CD4-positive, alpha-beta T cell treated with Interferon gamma for 1 hour (primary cell): ENCODE results near the gene MTFR1L.

ENCODE experiments used
- DNase-seq: peaks from one replicate; pipeline ENCODE4 v3.0.0-alpha.2; 2020

Gene MTFR1L

DNA sequence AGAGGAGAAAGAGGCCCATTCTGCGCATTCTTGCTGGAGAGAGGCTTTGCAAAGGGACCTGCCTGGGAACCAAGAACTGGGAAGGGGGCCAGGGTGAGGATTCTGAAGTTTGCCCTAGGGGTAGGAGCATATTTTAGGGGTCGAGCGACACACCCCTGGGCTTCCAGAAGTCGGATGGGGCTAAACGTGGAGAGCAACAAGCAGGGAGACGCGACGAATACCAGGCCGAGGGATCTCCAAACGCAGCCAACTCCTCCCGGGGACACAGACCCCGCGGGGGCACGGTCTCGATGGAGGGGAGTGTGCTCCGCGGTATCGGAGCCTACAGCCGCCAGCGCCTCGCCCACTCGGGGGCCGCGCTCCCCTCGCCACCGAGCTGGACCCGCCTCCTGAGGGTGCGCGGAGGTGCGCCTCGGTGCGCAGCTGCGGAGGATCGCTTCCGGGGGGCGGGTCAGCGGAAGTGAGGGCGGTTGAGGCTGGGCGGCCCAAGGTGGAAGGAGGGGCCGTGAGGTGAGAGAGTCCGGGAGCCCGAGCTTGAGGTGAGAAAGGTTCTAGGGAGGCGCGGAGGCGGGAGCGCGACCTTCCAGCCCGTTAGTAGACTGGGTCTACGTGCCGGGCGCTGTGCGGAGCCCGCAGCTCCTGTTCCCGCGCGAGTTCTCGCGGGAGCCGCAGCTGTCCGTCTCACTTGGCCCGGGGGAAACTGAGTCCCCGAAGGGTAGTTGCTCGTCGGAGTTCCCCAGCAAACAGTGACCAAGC, at the start of gene MTFR1L:
TSS of gene MTFR1L (plus strand) at position 464 of the 756 bp plus-strand sequence. CDS start 3,151 bp downstream, outside the sequence.
- peak; percentile 89 for DNase-seq

DNA sequence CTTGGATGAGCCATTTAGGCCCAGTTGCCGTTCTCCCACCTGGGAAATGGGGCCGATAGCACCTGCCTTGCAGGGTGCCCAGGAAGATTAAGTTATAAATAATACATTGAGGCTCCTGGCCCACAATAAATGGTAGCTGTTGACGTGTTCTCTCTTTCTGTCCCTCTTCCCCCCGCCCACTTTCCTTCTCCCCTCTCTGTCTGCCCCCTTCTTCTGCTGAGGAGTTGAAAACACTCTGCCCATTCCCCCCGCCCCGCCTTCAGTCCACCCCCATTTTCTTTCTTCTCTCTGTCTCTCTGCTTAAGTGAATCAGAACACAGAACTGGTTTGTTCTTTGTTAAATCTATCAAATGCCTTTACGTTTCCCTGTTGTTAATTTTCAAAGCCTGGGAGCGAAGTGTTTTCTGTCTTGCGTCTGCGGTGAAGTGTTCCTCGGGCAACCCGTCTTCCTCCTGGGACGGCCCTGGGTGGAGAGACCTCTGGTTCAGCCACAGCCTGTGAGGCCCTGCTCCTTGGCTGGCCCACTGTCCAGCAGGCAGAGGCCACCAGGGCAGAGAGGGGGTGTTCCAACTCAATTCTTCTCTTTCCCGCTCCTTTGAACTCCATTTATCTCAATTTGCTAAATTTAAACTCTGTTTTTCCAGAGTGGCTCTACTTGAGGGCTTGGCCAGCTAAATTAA, 49.1 kb upstream of the MTFR1L start:
- no peak for DNase-seq

DNA sequence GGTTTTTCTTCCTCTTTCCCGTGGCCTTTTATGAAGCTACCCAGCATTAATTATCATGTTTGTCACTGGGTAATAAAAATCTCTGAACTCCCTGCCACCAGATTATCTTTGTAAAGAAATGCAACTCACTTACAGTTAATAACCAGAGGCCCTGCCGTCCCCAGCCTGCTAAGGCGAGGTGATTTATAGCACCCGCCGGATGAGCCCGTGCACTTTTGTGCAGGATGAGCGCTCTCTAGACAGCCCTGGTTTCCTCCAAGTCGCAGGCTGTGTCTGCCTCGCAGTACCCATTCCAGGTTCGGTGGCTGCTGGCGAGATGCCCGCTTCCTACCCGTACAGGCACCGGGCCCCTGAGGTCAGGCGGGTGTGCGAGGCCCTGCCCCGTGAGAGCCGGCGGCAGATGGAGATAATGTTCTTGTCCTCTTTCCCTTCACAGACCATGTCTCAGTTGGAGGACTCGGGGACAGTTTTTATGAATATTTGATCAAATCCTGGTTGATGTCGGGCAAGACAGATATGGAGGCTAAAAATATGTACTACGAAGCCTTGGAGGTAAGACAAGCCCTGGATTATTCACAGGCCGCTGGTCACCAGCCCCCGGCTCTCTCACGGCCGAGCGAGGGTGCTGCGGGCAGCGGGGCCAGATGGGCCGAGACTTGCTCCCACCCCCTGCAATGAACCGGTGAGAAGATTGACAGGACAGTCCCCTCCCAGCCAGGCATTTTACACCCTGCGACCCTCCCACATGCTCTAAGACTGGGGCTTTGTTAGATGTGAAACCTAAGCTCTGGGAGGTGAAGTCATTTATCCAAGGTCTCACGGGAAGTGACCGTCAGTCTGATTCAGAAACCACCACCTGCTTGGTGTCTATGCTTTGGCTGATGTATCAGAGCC, 48.3 kb upstream of the MTFR1L start:
- DNase-seq, result peak; percentile 10

DNA sequence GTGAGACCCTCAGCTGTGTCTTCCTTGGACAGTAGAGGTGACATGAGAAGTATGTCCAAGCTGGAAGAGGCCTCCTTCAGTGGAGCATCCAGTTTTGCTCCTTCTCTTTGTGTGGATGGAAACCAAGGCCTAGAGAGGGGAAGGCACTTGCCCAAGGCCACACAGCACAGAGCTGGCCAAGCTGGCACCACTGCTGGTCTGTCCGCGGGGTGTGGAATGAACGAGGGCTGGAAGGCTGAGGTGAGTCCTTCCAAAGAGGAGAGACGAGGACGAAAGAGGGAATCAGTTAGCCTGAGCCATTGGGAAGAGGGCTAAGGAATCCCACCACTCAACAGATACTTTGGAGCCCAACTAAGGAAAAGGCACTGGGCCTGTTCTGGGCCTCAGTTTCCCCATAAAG, 47.6 kb upstream of the MTFR1L start:
- DNase-seq, result no peak

DNA sequence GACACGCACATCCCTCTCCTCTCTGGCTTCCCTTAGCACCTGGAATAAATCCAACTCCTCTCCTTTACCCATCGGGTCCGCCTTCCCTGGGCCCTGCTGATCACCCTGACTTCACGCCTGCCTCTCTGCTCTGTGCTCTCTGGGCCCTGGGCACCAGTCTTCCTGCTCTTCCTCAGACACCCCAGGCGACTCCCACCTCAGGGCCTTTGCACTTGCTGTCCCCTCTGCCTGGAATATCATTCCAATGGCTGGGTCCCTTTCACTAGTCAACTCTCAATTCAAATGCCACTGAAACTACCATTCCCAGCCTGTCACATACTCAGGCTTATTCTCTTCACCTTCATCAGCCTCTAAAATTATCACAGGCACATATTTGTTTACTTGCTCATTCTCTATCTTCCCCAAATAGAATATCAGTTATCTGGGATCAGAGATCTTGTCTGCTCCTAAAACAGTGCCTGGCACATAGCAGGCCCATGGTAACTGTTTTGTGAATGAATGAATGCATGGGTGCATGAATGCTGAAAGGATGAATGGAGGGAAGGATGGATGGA, 47.0 kb upstream of the MTFR1L start:
- DNase-seq, result no peak

DNA sequence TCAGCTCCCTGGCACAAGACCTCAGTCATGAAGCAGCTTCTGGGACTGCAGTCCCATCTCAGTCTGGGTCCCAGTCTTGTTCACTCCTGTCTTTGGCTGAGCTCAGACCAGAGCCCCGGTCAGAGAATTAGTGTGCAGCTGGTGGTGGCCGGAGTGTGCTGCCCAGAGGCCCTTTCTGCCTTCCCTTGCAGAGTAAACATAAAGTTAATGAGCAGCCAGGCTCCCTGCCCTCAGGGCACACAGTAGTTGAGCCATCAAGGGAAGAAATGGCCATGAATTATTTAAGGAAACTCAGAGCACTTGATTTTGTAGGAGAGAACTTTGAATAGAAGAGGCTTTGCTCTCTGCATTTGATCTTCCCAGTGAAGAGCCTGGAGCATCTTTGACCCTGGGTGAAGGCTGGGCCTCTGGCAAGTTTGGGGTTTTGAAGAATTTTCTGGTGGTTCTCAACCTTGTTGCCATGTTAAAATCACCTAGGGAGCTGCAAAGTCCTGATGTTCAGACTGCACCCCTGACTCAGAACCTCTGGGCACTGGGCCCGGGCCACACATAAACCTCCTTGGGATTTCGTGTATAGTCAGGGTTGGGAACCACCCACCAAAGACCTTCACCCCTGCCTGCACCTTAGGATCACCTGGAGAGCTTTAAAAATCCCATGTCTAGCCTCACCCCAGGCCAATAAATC, 46.2 kb upstream of the MTFR1L start:
- DNase-seq, result no peak

DNA sequence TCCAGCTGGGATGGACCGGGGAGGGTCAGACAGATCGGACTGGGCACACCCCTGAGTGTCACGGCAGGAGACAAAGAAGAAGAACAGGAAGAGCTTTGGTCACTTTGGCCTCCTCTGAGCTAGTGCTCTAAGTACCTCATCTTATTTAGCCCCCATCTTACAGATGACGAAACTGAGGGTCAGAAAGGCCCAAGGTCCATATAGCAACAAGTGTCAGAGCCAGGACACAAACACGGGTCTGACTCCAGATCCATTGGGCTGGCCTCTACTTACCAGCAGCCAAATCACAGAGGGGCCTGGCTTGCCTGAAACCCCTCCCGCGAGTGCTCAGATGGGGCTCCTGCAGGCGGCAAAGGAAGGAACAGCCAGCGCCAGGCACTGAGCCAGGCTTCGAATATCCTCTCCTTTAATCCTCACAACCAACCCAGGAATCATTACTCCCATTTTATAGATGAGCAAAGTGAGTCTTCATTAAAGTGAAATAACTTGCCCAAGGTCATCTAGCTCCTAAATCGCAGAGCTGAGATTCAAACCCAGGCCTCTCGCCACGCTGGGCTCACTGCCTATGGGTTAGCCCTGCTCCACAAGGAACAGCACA, 45.4 kb upstream of the MTFR1L start:
- no peak for DNase-seq

DNA sequence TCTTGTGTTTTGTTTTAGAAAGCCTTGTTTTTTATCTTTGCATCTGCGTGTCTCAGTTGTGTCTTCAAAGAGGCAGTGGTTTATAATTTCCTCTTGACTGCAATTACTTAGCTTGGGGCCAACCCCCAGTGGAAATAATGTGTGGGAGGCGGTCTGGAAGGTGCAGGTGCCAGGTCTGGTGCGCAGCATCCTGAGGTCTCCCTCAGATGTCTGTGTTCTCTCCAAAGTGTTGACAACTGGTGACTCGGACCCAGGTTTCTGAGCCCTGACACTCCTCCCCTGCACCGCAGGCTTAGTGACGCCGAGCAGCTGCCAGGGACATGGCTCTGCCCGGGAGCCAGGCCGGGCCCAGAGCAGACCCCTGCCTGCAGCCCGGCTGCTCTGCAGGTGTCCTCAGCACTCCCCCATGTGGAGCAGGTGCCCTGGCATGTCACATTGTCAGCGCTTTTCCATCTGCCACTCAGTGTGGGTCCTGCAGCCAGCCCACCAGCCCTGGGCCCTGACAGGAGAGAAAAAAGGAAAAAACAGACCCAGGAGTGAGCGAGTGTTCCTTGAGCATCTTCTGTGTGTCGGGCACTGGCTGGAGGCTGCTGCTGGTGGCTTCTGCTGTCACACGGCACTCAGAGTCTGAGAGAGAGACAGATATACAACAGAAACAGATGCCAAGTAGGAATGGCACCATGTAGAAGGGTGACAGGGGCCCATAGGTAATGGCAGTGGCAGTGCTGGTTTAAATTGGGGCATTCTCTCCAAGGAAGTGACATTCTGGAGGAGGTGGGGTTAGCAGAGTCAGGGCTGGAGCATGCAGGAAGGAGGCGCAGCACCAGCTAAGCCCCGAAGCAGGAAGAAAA, 44.6 kb upstream of the MTFR1L start:
- DNase-seq, result peak; percentile 81

DNA sequence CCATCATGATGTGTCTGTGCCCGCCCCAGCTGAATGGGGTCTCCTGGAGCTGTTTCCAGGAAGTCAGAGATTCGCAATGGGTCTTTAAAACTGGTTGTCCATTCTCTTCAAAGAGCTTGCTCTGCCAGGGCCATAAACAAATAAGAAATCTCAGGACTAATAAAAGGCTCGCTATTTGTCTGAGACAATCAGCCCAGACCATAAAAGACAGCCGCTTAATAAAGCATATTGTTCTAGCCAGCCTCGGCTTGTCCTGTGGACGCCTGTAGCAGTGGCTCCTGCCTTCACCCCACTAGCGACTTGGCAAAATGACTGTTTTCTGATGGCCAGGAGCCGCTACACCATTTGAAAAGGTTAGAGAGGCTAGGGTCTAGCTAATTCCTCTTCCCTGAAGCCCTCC, 40.4 kb upstream of the MTFR1L start:
- no peak for DNase-seq

DNA sequence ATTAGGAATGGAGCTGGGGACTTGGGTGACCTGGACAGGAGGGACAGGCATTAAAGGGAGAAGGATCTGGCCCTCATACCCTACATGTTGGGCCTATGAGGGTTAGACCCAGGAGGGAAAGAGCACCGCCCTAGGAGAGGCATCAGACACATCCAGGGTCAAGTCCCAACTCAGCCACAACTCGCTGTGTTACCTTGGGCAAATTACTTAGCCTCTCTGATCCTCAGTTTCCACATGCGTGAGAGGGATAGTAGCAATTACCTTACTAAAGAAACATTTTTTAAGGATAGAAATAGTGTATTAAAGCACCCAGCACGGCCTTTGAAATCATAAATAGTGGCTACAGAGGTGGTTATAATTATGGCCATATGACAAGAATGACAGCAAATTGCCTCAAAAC, 39.9 kb upstream of the MTFR1L start:
- no peak for DNase-seq

DNA sequence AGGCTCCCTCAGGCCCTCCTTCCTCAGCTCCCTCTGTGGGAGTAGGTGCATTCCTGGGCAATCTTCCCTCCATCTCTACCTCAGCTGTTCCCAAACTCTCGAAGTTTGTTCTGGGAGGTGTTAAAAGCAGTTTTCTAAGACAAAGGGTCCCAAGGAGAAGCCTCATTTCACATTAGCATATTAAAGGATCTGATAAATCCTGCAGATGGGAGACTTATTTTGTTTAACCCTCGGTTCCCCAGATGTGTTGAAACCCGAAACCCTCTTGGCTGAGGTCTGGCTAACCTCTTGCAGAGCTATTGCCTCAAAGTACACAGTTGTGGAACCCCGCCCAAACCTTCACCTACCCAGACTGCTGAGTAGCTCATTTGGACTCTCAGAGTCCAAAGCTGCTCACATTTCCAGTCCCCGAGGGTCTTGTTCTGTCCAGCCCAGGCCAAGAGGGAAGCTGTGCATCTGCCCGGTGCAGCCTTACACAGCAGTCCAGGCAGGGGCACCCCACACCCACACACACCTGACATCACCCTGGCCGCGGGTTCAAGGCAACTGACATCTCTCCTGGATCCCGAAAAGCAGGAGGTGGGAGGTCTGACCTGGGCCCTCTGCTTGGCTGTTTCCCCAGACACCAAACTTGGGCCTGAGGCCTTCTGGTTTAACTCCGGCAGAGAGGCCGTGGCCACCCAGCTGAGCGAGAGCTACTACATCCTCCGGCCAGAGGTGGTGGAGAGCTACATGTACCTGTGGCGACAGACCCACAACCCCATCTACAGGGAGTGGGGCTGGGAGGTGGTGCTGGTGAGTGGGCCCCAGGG, 39.2 kb upstream of the MTFR1L start:
- no peak for DNase-seq

DNA sequence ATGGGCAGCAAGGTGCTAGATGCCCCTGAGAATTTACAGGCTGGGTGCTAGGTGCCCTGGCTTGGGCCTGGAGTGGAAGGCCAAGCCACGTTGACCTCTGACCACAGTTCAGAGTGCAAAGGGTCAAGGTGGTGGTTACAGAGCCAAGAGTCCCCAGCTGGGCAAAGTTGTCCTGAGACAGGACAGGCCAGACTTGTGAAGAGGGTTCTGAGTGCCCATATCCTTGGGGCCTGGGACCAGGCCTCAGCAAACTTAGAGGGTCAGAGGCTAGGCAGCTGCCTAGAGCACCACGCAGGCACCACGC, 38.7 kb upstream of the MTFR1L start:
- no peak for DNase-seq

DNA sequence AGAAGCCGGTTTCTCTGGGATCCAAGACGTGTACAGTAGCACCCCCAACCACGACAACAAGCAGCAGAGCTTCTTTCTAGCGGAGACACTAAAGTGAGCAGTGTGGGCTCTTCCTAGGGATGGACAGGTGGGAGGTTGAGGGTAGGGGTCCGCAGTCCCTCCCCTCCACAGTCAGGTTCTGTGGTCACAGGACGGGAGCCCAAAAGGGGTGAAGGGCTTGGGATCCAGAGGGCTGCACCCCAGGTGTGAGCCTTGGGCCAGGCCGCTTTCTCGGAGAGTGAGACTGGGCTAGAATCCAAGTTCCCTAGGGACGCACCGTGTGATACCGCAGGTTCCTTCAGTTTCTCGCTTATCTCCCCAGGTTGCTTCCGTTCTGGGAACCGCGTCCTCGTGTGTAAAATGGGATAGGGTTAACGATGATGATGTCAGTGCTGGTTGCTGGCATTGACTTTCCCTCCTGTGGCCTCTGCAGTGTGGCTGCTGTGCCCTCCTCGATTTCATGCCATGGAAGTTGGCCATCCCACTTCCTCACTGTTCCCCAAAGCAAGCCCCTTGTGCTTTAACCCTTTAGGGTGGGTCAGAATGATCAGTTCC, 37.0 kb upstream of the MTFR1L start:
- no peak for DNase-seq

DNA sequence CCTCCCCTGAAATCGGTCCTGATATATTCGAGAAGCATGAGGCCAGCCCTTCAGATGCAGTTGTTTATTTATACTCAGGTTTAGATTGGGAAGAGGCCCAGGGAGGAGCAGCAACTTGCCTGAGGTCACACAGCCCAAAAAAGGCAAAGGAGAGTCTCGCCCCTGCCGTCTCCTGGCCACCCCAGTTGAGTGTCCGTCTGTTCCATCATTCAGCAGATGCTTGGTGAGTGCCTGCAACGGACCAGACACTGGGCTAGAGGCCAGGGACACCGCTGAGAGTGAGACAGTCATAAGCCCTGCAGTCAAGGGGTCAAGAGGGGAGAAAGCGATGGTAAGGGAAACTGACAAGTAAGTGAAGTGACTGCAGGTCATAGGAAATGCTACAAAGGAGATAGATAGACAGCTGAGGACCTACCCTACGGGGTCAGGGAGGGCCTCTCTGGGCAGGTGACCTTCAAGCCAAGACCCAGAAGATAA, 35.1 kb upstream of the MTFR1L start:
- DNase-seq, result no peak

DNA sequence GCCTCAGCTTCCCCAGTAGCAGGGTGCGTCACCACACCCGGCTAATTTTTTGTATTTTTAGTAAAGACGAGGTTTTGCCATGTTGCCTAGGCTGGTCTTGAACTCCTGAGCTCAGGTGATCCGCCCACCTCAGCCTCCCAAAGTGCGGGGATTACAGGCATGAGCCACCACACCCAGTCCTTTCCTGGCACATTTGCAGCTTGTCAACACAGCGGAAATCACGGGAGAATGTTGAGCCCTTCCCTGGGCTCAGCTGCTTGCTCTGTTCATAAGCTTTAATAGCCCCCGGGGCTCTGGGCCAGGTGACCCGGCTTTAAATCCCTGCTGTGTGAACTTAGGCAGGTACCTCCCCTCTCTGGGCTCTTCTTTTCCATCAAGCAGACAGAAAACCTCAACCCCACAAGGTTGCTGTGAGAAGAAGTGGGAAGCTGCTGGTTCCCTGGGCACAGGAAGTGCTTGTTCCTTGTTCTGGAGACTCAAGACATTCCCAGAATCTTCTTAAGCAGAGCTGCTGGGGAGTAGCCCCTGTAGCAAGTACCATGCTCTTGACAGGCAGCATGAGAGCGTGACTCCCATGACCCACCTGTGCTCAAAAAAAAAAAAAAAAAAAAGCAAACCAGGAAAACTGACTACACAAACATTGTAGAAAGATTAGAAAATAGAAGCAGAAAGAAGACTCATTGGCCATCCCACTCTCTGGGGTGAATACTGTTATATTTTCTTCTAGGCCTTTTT, 34.3 kb upstream of the MTFR1L start:
- no peak for DNase-seq

DNA sequence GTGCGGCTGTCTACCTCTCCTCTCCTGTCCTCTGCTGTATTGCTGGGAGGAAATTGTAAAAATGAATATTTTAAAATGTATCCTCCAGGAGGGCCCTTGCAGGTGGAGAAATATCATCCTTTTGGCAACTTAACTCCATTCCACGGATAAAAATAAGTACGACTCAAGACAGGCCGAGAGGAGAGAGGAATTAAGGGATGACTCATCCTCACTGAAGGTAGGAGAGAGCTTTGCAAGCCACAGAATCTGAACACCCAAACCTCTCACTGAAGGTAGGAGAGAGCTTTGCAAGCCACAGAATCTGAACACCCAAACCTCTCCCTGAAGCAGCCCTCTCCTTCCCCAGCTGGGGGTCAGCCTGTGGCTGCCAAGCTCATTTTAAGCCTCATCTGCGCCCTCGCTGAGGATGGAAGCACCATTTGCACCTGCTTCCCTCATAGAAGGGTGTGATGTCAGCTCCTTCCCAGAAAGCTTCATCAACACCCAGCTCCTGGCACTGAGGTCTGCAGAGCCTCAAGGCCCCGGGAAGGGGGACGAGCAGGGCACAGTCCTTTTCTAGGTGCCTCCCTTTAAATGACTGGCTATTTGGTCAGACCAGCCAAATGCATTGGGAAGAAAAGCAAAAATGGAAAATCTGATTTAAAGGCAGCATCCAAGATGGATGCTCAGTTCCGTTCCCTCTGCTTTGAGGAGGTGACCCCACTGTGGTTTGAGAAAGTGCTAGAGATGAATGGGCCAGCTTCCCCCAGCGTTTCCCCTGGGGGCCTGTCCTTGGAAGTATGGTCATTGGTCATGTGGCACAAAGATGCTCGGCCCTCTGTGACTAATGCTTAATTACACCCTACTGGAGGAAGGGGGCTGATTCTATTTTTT, 32.6 kb upstream of the MTFR1L start:
- DNase-seq, result no peak

DNA sequence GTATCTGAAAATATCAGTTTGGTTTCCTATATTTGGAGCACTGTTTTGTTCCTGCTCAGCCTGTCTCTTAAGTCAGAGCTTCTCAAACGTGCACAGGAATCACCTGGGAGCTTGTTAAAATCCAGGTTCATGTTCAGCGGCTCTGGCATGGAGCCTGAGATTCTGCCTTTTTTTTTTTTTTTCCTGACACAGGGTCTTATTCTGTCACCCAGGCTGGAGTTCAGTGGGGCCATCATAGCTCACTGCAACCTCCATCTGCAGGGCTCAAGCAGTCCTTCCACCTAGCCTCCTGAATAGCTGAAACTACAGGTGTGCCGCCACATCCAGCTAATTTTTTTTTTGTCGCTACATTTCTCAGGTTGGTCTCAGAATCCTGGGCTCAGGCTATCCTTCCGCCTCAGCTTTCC, 32.0 kb upstream of the MTFR1L start:
- DNase-seq, result no peak

DNA sequence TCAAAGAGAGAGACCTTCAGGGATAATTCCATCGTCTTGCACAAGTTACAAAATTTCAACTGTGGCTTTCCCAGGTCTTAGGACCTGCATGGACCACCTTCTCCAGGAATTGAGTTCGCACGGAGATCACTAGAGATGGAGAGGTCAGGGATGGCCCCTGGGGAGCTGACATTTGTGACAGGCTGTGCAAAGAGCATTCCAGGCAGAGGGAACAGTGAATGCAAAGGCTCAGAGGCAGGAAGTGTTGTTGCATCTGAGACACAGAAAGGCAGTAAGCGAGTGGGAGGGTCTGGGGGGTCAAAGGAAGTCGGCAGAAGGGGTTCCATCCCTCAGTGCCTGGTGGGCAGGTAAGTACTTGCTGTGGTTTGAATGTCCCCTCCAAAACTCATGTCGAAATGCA, 29.3 kb upstream of the MTFR1L start:
- no peak for DNase-seq
